Measurements from ENCODE around the gene LRP1.

Gene LRP1

DNA sequence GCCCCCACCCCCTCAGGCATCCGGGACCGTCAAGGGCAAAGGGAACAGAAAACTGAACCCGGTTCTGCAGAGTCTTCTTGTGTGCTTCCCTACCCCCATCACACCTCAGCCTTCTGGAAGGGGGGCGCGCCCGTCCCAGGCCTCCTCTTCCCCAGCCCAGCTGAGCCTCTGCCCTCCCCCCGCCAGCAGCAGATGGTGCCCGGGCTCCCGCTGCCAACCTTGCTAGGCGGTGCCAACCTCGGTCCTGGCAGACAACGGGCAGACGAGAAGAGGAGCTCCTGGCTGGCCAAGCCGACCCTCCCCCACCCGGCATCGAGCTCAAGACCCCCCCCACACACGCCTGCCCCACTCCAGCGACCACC lies 114.0 kb downstream of the LRP1 start:
- Histone ChIP-seq H3K4me1 (ENCODE audit: insufficient read depth, low read length, poor library complexity, severe bottlenecking) (peaks cover 13% of the 10 kb centered on the region), H3K4me3 (ENCODE audit: low read length, poor library complexity, severe bottlenecking) (peak overlapping the region; percentile 76), H3K4me2 (ENCODE audit: low read depth, low read length, poor library complexity, severe bottlenecking) (peak overlapping the region; percentile 90), H3K9me2 (replicated peaks; ENCODE audit: low read depth, low read length) (no peaks in the 10 kb centered on the region), H2AFZ (ENCODE audit: low read length) (no peak overlapping the region), H3F3A (ENCODE audit: low read depth) (no peaks in the 10 kb centered on the region), H3K36me3 (ENCODE audit: insufficient read depth, low read length) (no peaks in the 10 kb centered on the region), H3K79me2 (ENCODE audit: insufficient read depth, low read length) (no peaks in the 10 kb centered on the region), H3K9ac (ENCODE audit: low read depth, low read length, poor library complexity, severe bottlenecking) (no peak overlapping the region), H4K20me1 (ENCODE audit: insufficient read depth, low read length, poor library complexity, severe bottlenecking) (no peaks in the 10 kb centered on the region), H3K9me3 (ENCODE audit: insufficient read depth, low read depth, low read length) (no peaks in the 10 kb centered on the region), H3K27me3 (ENCODE audit: insufficient read depth, low read length, poor library complexity, severe bottlenecking) (no peaks in the 10 kb centered on the region)
- no peak for TF ChIP-seq EZH2phosphoT487 (IDR thresholded peaks at IDR 0.05; ENCODE audit: borderline replicate concordance)
- TF ChIP-seq, protein P1, sequence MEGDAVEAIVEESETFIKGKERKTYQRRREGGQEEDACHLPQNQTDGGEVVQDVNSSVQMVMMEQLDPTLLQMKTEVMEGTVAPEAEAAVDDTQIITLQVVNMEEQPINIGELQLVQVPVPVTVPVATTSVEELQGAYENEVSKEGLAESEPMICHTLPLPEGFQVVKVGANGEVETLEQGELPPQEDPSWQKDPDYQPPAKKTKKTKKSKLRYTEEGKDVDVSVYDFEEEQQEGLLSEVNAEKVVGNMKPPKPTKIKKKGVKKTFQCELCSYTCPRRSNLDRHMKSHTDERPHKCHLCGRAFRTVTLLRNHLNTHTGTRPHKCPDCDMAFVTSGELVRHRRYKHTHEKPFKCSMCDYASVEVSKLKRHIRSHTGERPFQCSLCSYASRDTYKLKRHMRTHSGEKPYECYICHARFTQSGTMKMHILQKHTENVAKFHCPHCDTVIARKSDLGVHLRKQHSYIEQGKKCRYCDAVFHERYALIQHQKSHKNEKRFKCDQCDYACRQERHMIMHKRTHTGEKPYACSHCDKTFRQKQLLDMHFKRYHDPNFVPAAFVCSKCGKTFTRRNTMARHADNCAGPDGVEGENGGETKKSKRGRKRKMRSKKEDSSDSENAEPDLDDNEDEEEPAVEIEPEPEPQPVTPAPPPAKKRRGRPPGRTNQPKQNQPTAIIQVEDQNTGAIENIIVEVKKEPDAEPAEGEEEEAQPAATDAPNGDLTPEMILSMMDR (conservative IDR thresholded peaks at IDR 0.05; ENCODE audit: low read length) = no peak

DNA sequence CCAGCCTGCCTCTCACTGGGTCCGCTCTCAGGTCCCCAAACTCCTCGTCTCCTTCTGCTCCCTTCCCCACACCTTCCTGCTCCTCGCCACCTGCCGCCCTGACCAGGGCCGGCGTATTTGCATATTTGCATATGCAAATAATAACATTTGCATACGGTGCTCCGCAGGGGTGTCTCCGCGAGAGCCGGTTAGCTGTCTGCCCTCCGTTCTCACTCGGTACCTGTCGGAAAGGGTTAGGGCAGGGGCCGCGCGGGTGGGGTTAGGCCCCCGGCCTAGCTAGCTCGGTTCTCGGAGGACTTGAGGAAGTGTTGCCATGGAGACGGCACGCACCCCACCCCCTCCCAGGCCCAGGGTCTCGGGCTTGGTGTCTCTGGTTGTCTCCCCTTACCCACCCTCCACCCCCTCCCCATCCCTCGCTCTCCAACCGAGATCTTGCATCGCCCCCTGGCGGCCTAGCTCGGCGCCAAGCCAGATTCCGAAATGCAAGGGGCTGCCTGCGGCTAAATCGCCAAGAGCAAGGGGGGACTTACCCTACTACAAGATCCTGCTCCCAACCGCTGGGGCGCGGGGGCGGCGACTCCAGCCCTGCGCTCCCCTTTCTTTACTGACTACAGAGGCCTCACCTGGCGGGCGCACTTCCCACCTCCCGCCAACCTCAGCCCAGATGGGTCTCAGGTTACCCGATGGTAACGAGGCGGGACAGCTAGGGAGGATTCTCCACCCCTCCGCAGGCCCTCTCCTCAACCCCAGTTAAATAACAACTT lies 114.6 kb downstream of the LRP1 start:
- Histone ChIP-seq H3K9me2 (replicated peaks; ENCODE audit: low read depth, low read length) (no peaks in the 10 kb centered on the region), H3K4me3 (ENCODE audit: low read length, poor library complexity, severe bottlenecking) (peak overlapping the region; percentile 76), H4K20me1 (ENCODE audit: insufficient read depth, low read length, poor library complexity, severe bottlenecking) (no peaks in the 10 kb centered on the region), H3K9ac (ENCODE audit: low read depth, low read length, poor library complexity, severe bottlenecking) (peak overlapping the region; percentile 69), H3K27me3 (ENCODE audit: insufficient read depth, low read length, poor library complexity, severe bottlenecking) (no peaks in the 10 kb centered on the region), H2AFZ (ENCODE audit: low read length) (no peak overlapping the region), H3K79me2 (ENCODE audit: insufficient read depth, low read length) (peaks cover 3% of the 10 kb centered on the region), H3K9me3 (ENCODE audit: insufficient read depth, low read depth, low read length) (no peaks in the 10 kb centered on the region), H3F3A (ENCODE audit: low read depth) (peaks cover 2% of the 10 kb centered on the region; the same call in 1 of the 2 replicates), H3K4me1 (ENCODE audit: insufficient read depth, low read length, poor library complexity, severe bottlenecking) (peaks cover 15% of the 10 kb centered on the region), H3K36me3 (ENCODE audit: insufficient read depth, low read length) (no peaks in the 10 kb centered on the region), H3K4me2 (ENCODE audit: low read depth, low read length, poor library complexity, severe bottlenecking) (peak overlapping the region; percentile 90)
- TF ChIP-seq, protein P1 (conservative IDR thresholded peaks at IDR 0.05; ENCODE audit: low read length) = peak; percentile 82
- no peak for TF ChIP-seq EZH2phosphoT487 (IDR thresholded peaks at IDR 0.05; ENCODE audit: borderline replicate concordance)

DNA sequence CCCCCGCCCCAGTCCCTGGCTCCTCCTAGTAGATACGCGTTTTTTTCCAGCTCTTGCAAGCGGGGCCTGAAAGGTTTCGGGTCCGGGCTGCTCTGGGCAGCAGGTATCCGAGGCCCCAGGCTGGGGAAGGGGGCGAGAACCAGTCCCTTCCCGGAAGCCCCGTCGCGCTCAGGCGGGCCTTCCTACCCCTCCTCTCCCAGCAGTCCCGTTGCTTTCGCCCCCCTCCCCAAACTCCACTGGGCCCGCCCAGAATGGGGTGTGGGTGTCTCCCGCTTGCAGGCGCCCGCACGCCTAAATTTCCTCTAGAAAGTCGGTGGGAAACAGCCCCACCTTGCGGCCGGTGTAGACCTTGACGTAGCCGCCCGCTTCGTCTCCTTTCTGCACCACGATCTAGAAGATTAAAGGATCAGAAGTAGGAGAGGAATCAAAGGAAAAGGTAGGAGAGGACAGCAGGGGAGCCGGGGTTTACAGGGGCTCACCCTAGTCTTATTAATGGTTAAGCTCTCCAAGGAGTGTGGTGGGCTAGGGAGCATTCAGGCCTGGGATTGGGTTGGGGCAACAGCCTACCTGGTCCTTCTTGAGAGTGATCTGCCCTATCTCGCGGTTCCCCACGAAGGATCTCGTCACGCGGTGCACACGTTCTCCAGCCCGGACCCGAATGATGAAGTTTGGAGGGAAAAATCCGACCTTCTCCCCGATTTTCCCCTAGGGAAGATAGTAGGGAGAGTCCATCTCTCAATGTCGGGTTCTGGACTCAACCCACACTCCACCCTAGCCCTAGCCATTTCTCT lies 115.4 kb downstream of the LRP1 start:
- TF ChIP-seq, protein P1 (conservative IDR thresholded peaks at IDR 0.05; ENCODE audit: low read length) = peak; percentile 56
- no peak for TF ChIP-seq EZH2phosphoT487 (IDR thresholded peaks at IDR 0.05; ENCODE audit: borderline replicate concordance)
- Histone ChIP-seq H3K4me2 (ENCODE audit: low read depth, low read length, poor library complexity, severe bottlenecking) (peak overlapping the region; percentile 90), H3K4me3 (ENCODE audit: low read length, poor library complexity, severe bottlenecking) (peak overlapping the region; percentile 76), H3F3A (ENCODE audit: low read depth) (peaks cover 4% of the 10 kb centered on the region; the same call in 1 of the 2 replicates), H3K27me3 (ENCODE audit: insufficient read depth, low read length, poor library complexity, severe bottlenecking) (no peaks in the 10 kb centered on the region), H3K36me3 (ENCODE audit: insufficient read depth, low read length) (no peaks in the 10 kb centered on the region), H3K9me3 (ENCODE audit: insufficient read depth, low read depth, low read length) (no peaks in the 10 kb centered on the region), H2AFZ (ENCODE audit: low read length) (no peak overlapping the region), H3K4me1 (ENCODE audit: insufficient read depth, low read length, poor library complexity, severe bottlenecking) (peaks cover 20% of the 10 kb centered on the region), H3K9ac (ENCODE audit: low read depth, low read length, poor library complexity, severe bottlenecking) (peak overlapping the region; percentile 69), H4K20me1 (ENCODE audit: insufficient read depth, low read length, poor library complexity, severe bottlenecking) (no peaks in the 10 kb centered on the region), H3K79me2 (ENCODE audit: insufficient read depth, low read length) (peaks cover 6% of the 10 kb centered on the region), H3K9me2 (replicated peaks; ENCODE audit: low read depth, low read length) (no peaks in the 10 kb centered on the region)

Measured in Loucy (cell line).